Ishikawa (cell line): ENCODE measurements around the gene COL8A2.

ENCODE experiments used
- FOXM1 ChIP-seq: IDR thresholded peaks from 2 replicates; pipeline ENCODE4 v1.6.1; 2012; ENCODE audit warnings: low read depth, borderline replicate concordance
- MAX ChIP-seq: IDR thresholded peaks from 2 replicates; pipeline ENCODE4 v1.6.1; 2012
- REST ChIP-seq: IDR thresholded peaks from 2 replicates; pipeline ENCODE4 v1.6.1; 2012; ENCODE audit warnings: low read depth, mild to moderate bottlenecking
- TCF12 ChIP-seq: IDR thresholded peaks from 2 replicates; pipeline ENCODE4 v1.6.1; 2012; ENCODE audit warnings: low read depth
- TEAD4 ChIP-seq: IDR thresholded peaks from 2 replicates; pipeline ENCODE4 v1.6.1; 2012
- YY1 ChIP-seq: IDR thresholded peaks from 2 replicates; pipeline ENCODE4 v1.6.1; 2012; ENCODE audit warnings: low read depth
- ZBTB7A ChIP-seq: IDR thresholded peaks from 2 replicates; pipeline ENCODE4 v1.6.1; 2012; ENCODE audit warnings: low read depth

DNA sequence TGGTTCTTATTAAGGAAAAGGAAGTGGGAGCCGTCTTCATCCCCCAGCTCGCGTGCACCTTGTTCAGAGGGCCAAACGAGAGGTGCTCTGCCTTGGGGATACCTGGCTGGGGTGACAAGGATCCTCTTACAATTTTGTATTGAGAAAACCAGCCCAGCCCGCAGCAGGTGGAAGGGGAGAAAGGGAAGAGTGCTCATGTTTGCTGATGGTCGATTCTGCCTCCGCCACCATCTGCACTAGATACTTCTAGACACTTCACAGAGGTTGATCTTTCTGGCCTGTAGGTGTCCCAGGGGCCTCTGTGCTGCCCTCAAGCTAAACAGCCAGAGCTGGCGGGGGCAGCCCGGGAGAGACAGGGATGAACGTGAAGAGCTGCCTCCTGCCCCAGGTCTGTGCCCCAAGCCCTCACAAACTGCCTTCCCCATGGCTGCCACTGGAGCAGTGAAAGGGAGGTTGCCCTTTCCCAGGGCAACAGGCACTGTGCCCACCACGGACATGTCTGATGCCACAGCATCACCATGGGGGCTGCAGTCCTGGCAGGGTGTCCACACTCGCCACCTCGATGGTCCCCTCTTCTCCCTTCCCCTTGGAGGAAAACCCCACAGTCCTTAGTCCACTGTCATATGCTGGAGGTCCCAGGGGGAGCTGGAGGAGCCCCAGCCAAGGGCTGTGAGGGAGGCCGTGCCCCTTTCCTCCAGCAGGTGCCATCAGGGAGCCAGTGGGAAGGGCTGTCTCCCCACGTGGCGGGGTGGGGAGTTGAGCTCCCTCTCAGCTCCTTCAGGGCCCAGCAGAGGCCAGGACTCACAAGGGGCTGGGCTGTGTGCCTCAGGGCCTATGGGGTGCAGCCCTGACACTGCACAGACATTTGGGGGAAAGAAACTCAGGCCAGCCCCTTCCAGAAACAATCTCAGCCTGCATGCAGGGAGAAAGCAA is 28.3 kb downstream of the COL8A2 start:
- TF ChIP-seq ZBTB7A (no peak), TEAD4 (no peak), MAX (no peak), REST (no peak), FOXM1 (no peak), YY1 (no peak), TCF12 (no peak)
